Measurements from ENCODE around the gene SRBD1.

GRCh38 chr2:45605116-45605515, 6.0 kb downstream of the SRBD1 start:
- TF ChIP-seq EZH2phosphoT487 (IDR thresholded peaks at IDR 0.05; ENCODE audit: insufficient read depth, low read depth) (no peak), EZH2 (IDR thresholded peaks at IDR 0.05; ENCODE audit: insufficient read depth, poor library complexity, severe bottlenecking) (no peak)
